Measurements from ENCODE around the gene NEUROG2. TPM values are rescaled to one million over a fixed set of nuclear protein-coding genes. Genes with fewer than 3 reads are reported as not detected.

The NEUROG2 gene
- total and polyA plus RNA-seq, 2 of the 8 experiments (the other 6 are each of a cell fraction or from before 2014, with no cell fraction given) = 0.03 TPM; not detected in 1

DNA sequence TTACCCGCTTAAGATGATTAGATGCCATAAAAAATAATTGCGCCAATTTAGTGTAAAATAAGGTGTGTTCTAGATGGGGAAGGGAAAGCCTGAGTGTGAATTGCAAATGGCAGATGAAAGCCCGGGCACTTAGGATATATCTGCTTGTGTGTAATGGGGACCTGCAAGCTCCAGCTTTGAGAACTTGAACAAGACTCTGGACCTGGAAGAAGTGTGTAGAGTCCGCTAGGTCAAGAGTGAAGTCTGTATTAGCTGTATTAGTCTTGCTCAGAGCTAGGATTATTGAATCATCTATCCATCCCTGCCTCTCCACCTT is 4.2 kb downstream of the NEUROG2 start:
- Histone ChIP-seq H3K9ac (replicated peaks in 1 of 4; ENCODE audit: extremely low read depth in 1 of 4, low read depth in 3 of 4, low read length in 3 of 4) (no peak overlapping the region), H2BK20ac (ENCODE audit: low read length) (no peak overlapping the region), H3K4ac (replicated peaks; ENCODE audit: insufficient read length, low read depth, low read length) (no peak overlapping the region), H3K79me2 (ENCODE audit: control insufficient read depth in 1 of 2, insufficient read depth in 2 of 2, low read length in 2 of 2) (no peaks in the 10 kb centered on the region), H3K23me2 (ENCODE audit: low read depth, low read length) (peaks cover 16% of the 10 kb centered on the region; the same call in 1 of the 2 replicates), H2AFZ (ENCODE audit: low read length) (no peak overlapping the region), H3K4me2 (ENCODE audit: insufficient read depth in 1 of 2, low read depth in 2 of 2, low read length in 2 of 2) (peak overlapping the region; percentile 76 to 86; a peak in 3 of 4 replicates), H4K20me1 (replicated peaks in 1 of 2; ENCODE audit: control insufficient read depth in 1 of 2, insufficient read depth in 2 of 2, low read length in 2 of 2) (peaks cover 7 to 30% of the 10 kb centered on the region in 2 experiments), H3K27me3 (replicated peaks in 1 of 4; ENCODE audit: control insufficient read depth in 3 of 4, extremely low read depth in 1 of 4, insufficient read depth in 3 of 4, low read length in 3 of 4) (peaks cover 78 to 100% (median 93%) of the 10 kb centered on the region in 4 experiments), H2BK120ac (replicated peaks; ENCODE audit: low read depth, low read length) (no peak overlapping the region), H2AK5ac (ENCODE audit: low read depth, low read length) (no peak overlapping the region), H3K9me3 (ENCODE audit: insufficient read depth in 2 of 2, low read depth in 1 of 2, low read length in 1 of 2) (no peaks in the 10 kb centered on the region), H3K4me1 (replicated peaks in 1 of 4; ENCODE audit: control insufficient read depth in 3 of 4, insufficient read depth in 4 of 4, low read length in 3 of 4) (peaks cover 14 to 33% (median 24%) of the 10 kb centered on the region in 4 experiments), H3K27ac (ENCODE audit: low read depth, low read length) (no peak overlapping the region), H4K91ac (replicated peaks; ENCODE audit: insufficient read length, low read length) (no peak overlapping the region), H3K23ac (ENCODE audit: insufficient read length) (no peak overlapping the region), H2BK5ac (ENCODE audit: low read depth, low read length) (no peak overlapping the region), H4K5ac (ENCODE audit: insufficient read length, low read depth, low read length) (no peak overlapping the region), H3K79me1 (ENCODE audit: low read depth, low read length) (no peaks in the 10 kb centered on the region), H3K4me3 (ENCODE audit: extremely low read depth in 1 of 4, insufficient read depth in 2 of 4, low read depth in 3 of 4, low read length in 4 of 4) (peak overlapping the region in 1 of 4 experiments; percentile 54; a peak in 3 of 8 replicates), H2BK12ac (ENCODE audit: low read depth, low read length) (no peak overlapping the region), H2BK15ac (ENCODE audit: low read length) (no peak overlapping the region), H3K18ac (ENCODE audit: extremely low read depth, low read length) (no peak overlapping the region), H3K36me3 (ENCODE audit: control insufficient read depth in 2 of 4, insufficient read depth in 4 of 4, low read length in 3 of 4) (peaks cover 0 to 4% (median 0%) of the 10 kb centered on the region in 4 experiments; a peak in 1 of 8 replicates), H3K56ac (replicated peaks; ENCODE audit: insufficient read length, low read depth, low read length) (no peak overlapping the region), H4K8ac (ENCODE audit: extremely low read depth, insufficient read depth, low read length) (no peak overlapping the region), H3K14ac (ENCODE audit: insufficient read length) (no peak overlapping the region)
- WGBS, 2 experiments (ENCODE audit: extremely low coverage in 1 of 2, insufficient coverage in 1 of 2, insufficient read length in 1 of 2, insufficient replicate concordance in 2 of 2, low coverage in 1 of 2, low lambda C conversion rate in 2 of 2, missing lambda C conversion rate in 1 of 2) = 16% methylated on average over 4 of the region's 4 CpGs; no CpG with 5 or more reads in 1 of the 2 experiments
- POLR2A ChIA-PET (ENCODE audit: partially characterized antibody) = interaction anchor here (0.7 kb wide), 1 partner anchor 20 kb away, joined by 3 read pairs; no protein-coding TSS in a partner anchor
- FAIRE-seq (no peak), DNase-seq (ENCODE audit: low read depth in 1 of 2, low spot score in 2 of 2) (no peak)
- CTCF ChIA-PET (ENCODE audit: partially characterized antibody) = interaction anchor here (0.9 to 11.5 kb wide), 8 partner anchors 9 to 190 kb away, joined by 3 to 133 read pairs (median 6); no protein-coding TSS in a partner anchor
- no peak for TF ChIP-seq GABPA (IDR thresholded peaks at IDR 0.05; ENCODE audit: borderline replicate concordance, insufficient read depth, low read length)
- no peak for TF ChIP-seq SP1 (IDR thresholded peaks at IDR 0.05; ENCODE audit: low read depth, low read length)
- TF ChIP-seq USF2 (IDR thresholded peaks at IDR 0.05; ENCODE audit: low read length) = no peak
- no peak for TF ChIP-seq RBBP5 (IDR thresholded peaks at IDR 0.05; ENCODE audit: borderline replicate concordance, low read depth, low read length)
- peak; percentile 76 for TF ChIP-seq SUZ12 (IDR thresholded peaks at IDR 0.05; ENCODE audit: low read length)
- TF ChIP-seq RNF2 (IDR thresholded peaks at IDR 0.05; ENCODE audit: borderline replicate concordance, low read depth, low read length, missing control alignments, poor library complexity, severe bottlenecking) = peak; percentile 73
- TF ChIP-seq, protein P1, sequence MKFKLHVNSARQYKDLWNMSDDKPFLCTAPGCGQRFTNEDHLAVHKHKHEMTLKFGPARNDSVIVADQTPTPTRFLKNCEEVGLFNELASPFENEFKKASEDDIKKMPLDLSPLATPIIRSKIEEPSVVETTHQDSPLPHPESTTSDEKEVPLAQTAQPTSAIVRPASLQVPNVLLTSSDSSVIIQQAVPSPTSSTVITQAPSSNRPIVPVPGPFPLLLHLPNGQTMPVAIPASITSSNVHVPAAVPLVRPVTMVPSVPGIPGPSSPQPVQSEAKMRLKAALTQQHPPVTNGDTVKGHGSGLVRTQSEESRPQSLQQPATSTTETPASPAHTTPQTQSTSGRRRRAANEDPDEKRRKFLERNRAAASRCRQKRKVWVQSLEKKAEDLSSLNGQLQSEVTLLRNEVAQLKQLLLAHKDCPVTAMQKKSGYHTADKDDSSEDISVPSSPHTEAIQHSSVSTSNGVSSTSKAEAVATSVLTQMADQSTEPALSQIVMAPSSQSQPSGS (IDR thresholded peaks at IDR 0.05; ENCODE audit: low read length) = no peak
- TF ChIP-seq EGR1 (IDR thresholded peaks at IDR 0.05; ENCODE audit: borderline replicate concordance, low read depth, low read length) = no peak
- TF ChIP-seq BRCA1 (IDR thresholded peaks at IDR 0.05; ENCODE audit: low read depth, low read length) = no peak
- TF ChIP-seq JUND (IDR thresholded peaks at IDR 0.05; ENCODE audit: low read length) = no peak
- TF ChIP-seq ZNF274 (IDR thresholded peaks at IDR 0.05; ENCODE audit: borderline replicate concordance, extremely low read depth, low read length) = no peak

Measured in H1 (cell line).